CD4-positive, CD25-positive, alpha-beta regulatory T cell (primary cell): ENCODE data around the gene LRMDA. TPM values are rescaled to one million over a fixed set of nuclear protein-coding genes. Genes with fewer than 3 reads are reported as not detected.

Source experiments
- ATAC-seq, 2 donors: fragments of 150-1000 bp; cut with Tn5 transposase; one replicate each; pipeline ENCODE4 v1.10.0; 2021; ENCODE audit warnings: low read depth in 2 of 2, moderate number of reproducible peaks in 2 of 2, moderate library complexity in 1 of 2
- DNase-seq, 3 donors: peaks; one replicate each; pipeline versions ENCODE4 v3.0.0 to v3.0.0-alpha.2; 2012 to 2022; ENCODE audit warnings: mixed read lengths in 1 of 3
- H3K27ac ChIP-seq: one replicate; pipeline ENCODE4 v1.7.0; 2013; ENCODE audit warnings: mild to moderate bottlenecking, low read length; ENCODE audit not compliant: insufficient read depth, poor library complexity, severe bottlenecking
- H3K27me3 ChIP-seq: one replicate; pipeline ENCODE4 v1.7.0; 2013; ENCODE audit warnings: low read length; ENCODE audit not compliant: control insufficient read depth, insufficient read depth
- H3K36me3 ChIP-seq: one replicate; pipeline ENCODE4 v1.7.0; 2013; ENCODE audit warnings: mild to moderate bottlenecking, low read length, moderate library complexity; ENCODE audit not compliant: control insufficient read depth, insufficient read depth
- H3K4me1 ChIP-seq: 2 replicates; pipeline ENCODE4 v1.7.0; 2013; ENCODE audit warnings: mild to moderate bottlenecking, low read length; ENCODE audit not compliant: insufficient read depth, control insufficient read depth, poor library complexity, severe bottlenecking
- H3K4me3 ChIP-seq: one replicate; pipeline ENCODE4 v1.7.0; 2013; ENCODE audit warnings: low read depth, mild to moderate bottlenecking, low read length, moderate library complexity
- H3K9me3 ChIP-seq, 2 experiments: 1 replicate in 1 of 2; 2 replicates in 1 of 2; pipeline ENCODE4 v1.7.0; 2013; ENCODE audit warnings: low read length in 2 of 2, mild to moderate bottlenecking in 1 of 2, moderate library complexity in 1 of 2; ENCODE audit not compliant: control insufficient read depth in 2 of 2
- H3K27ac Mint-ChIP-seq, 3 donors: one replicate each; pipeline ENCODE4 v1.8.0; 2020 to 2022; ENCODE audit warnings: mild to moderate bottlenecking in 3 of 3, mixed read lengths in 3 of 3, moderate library complexity in 2 of 3
- H3K27me3 Mint-ChIP-seq: one replicate; pipeline ENCODE4 v1.8.0; 2022; ENCODE audit warnings: mild to moderate bottlenecking, mixed read lengths
- H3K36me3 Mint-ChIP-seq: one replicate; pipeline ENCODE4 v1.8.0; 2020; ENCODE audit warnings: mixed read lengths
- H3K4me1 Mint-ChIP-seq, 4 donors: one replicate each; pipeline ENCODE4 v1.8.0; 2020 to 2022; ENCODE audit warnings: mixed read lengths in 4 of 4, mild to moderate bottlenecking in 1 of 4
- H3K4me3 Mint-ChIP-seq, 4 donors: one replicate each; pipeline ENCODE4 v1.8.0; 2020 to 2022; ENCODE audit warnings: mild to moderate bottlenecking in 4 of 4, mixed read lengths in 4 of 4, moderate library complexity in 3 of 4
- H3K9me3 Mint-ChIP-seq, 7 donors: one replicate each; pipeline ENCODE4 v1.8.0; 2020 to 2022; ENCODE audit warnings: mixed read lengths in 7 of 7, mild to moderate bottlenecking in 3 of 7, moderate library complexity in 2 of 7
- polyA plus RNA-seq, 4 donors: library from polyadenylated mRNA; unstranded; fragments of 300-500 nt; fragmentation: Illumina TruSeq; gene quantifications; one replicate each; pipeline ENCODE4 v1.2.3, GENCODE V29; 2021
- total RNA-seq: library from RNA; stranded (reverse); gene quantifications from one replicate; pipeline ENCODE4 v1.2.3, GENCODE V29; 2022

The LRMDA gene
- total and polyA plus RNA-seq, 5 donors from 2014 or later: 0.10 TPM; not detected in 4

GRCh38 chr10:75477680-75478079, 46.3 kb downstream of the LRMDA start:
- no peaks in the 10 kb centered on the region for H3K9me3 ChIP-seq
- Mint-ChIP-seq H3K9me3 (peaks cover 0 to 1% (median 0%) of the 10 kb centered on the region in 7 donors), H3K4me1 (no peaks in the 10 kb centered on the region), H3K36me3 (no peaks in the 10 kb centered on the region), H3K27me3 (peaks cover 4% of the 10 kb centered on the region), H3K27ac (no peak overlapping the region), H3K4me3 (no peak overlapping the region)
- ATAC-seq (no peak), DNase-seq (no peak)
- no peak overlapping the region for H3K4me3 ChIP-seq
- no peaks in the 10 kb centered on the region for H3K27me3 ChIP-seq
- H3K4me1 ChIP-seq: no peaks in the 10 kb centered on the region
- H3K27ac ChIP-seq: no peak overlapping the region
- no peaks in the 10 kb centered on the region for H3K36me3 ChIP-seq

- peaks cover 4% of the 10 kb centered on the region for H3K27me3 Mint-ChIP-seq
- Histone ChIP-seq H3K27me3 (no peaks in the 10 kb centered on the region), H3K4me3 (no peak overlapping the region), H3K4me1 (no peaks in the 10 kb centered on the region), H3K9me3 (no peaks in the 10 kb centered on the region), H3K36me3 (no peaks in the 10 kb centered on the region), H3K27ac (no peak overlapping the region)
- no peak for ATAC-seq
- no peaks in the 10 kb centered on the region for H3K36me3 Mint-ChIP-seq
- no peak overlapping the region for H3K27ac Mint-ChIP-seq
- H3K4me3 Mint-ChIP-seq: no peak overlapping the region
- no peaks in the 10 kb centered on the region for H3K4me1 Mint-ChIP-seq
- no peaks in the 10 kb centered on the region for H3K9me3 Mint-ChIP-seq
- DNase-seq: no peak
Measured at GRCh38 chr10:75480374-75480773, 49.0 kb downstream of the LRMDA start.

DNA sequence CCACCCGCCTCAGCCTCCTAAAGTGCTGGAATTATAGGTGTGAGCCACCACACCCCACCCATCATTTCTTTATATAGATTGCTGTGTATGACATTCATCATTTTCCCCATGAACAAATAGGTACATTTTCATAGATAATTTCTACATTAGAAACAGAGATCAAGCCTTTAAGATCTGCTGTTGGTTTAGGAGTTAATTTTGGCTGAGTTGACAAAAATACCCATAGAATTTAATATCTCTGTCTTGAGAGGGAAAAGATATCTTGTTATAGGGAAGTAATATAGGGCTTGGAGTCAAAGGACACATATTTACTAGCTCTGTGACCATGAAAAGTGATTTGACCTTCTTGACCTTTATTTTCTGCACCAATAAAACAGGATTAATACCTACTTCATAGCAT, 51.8 kb downstream of the LRMDA start:
- Histone ChIP-seq H3K36me3 (no peaks in the 10 kb centered on the region), H3K27me3 (peaks cover 4% of the 10 kb centered on the region), H3K4me3 (no peak overlapping the region), H3K27ac (no peak overlapping the region), H3K4me1 (no peaks in the 10 kb centered on the region), H3K9me3 (no peaks in the 10 kb centered on the region)
- Mint-ChIP-seq H3K4me1 (no peaks in the 10 kb centered on the region), H3K27me3 (no peaks in the 10 kb centered on the region), H3K4me3 (no peak overlapping the region), H3K27ac (no peak overlapping the region), H3K36me3 (no peaks in the 10 kb centered on the region), H3K9me3 (peaks cover 0 to 2% (median 0%) of the 10 kb centered on the region in 7 donors)
- DNase-seq (no peak), ATAC-seq (no peak)

DNA sequence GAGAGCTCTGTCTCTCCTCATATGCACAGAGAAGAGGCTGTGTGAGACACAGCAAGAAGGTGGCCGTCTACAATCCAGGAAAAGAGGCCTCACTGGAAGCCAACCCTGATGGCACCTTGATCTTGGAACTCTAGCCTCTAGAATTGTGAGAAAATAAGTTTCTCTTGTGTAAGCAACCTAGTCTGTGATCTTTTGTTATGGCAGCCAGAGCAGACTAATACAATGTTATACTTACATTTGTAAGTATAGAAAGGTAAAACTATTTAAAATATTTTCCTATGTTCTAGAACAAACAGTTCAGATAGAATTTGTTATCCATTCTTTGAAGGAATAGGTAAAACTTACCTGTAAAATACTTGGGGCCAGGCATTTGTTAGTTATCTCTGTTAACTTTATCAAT, 53.3 kb downstream of the LRMDA start:
- no peak overlapping the region for H3K27ac Mint-ChIP-seq
- no peak overlapping the region for H3K4me3 Mint-ChIP-seq

DNA sequence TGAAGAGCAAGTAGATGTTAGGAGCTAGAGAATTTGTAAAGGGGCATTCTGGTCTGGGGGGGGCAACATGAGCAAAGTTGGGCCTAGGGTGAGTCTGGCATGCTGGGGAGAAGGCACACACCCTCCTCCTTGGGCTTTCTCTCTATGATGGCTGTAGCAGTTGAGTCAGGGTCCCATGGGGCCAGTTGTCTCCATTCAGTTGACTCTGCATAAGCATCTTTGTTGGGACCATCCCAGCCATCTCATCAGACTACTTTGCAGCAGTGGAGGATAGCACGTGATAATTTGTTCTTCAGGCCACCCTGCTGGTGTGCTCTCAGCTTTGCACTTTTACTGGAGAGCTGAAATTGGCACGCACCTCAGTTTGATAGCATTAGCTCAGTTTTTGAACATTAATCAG, 55.2 kb downstream of the LRMDA start:
- Histone ChIP-seq H3K4me3 (no peak overlapping the region), H3K4me1 (no peaks in the 10 kb centered on the region), H3K36me3 (no peaks in the 10 kb centered on the region), H3K27me3 (peaks cover 4% of the 10 kb centered on the region), H3K9me3 (no peaks in the 10 kb centered on the region), H3K27ac (no peak overlapping the region)
- Mint-ChIP-seq H3K4me1 (no peaks in the 10 kb centered on the region), H3K27me3 (no peaks in the 10 kb centered on the region), H3K27ac (no peak overlapping the region), H3K4me3 (no peak overlapping the region), H3K9me3 (peaks cover 0 to 2% (median 0%) of the 10 kb centered on the region in 7 donors), H3K36me3 (no peaks in the 10 kb centered on the region)
- ATAC-seq: no peak
- no peak for DNase-seq

More for the DNA sequence above, 53.3 kb downstream of the LRMDA start:
- DNase-seq (no peak), ATAC-seq (no peak)
- no peaks in the 10 kb centered on the region for H3K4me1 ChIP-seq
- H3K27me3 ChIP-seq: peaks cover 4% of the 10 kb centered on the region
- Mint-ChIP-seq H3K9me3 (peaks cover 0 to 2% (median 0%) of the 10 kb centered on the region in 7 donors), H3K36me3 (no peaks in the 10 kb centered on the region), H3K27me3 (no peaks in the 10 kb centered on the region), H3K4me1 (no peaks in the 10 kb centered on the region)
- H3K4me3 ChIP-seq: no peak overlapping the region
- no peaks in the 10 kb centered on the region for H3K9me3 ChIP-seq
- no peaks in the 10 kb centered on the region for H3K36me3 ChIP-seq
- no peak overlapping the region for H3K27ac ChIP-seq

DNA sequence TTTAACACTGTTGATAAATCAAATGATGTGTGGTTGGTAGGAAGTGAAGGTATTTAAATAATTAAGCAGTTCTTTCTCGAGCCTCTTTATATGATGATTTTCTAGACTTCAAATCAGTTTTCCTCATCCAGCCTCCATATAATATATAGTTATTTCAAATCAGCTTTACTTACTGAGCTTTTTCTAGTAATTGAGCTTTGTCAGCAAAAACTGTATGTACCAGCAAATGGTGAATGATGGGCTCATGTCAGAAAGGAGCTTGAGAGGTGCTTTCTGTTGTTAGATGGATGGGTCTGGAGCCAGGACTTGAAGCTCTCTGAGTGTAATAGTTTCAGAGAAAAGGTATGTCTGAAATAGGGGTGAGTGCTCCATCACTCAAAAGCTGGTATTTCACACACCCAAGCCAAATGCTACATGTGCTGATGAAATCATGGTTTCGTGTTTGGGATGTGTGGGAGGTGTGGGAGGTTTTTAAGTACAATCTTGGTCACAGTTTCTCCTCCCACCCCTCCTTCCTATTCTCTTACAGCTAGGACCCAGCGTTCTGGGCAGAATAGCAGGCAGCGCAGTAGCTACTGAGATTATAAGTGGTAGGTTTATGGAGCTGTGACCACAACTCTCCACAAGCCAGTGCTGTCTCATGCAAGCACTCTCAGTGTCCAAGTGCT, 55.8 kb downstream of the LRMDA start:
- H3K4me3 Mint-ChIP-seq: no peak overlapping the region
- H3K9me3 Mint-ChIP-seq: peaks cover 0 to 2% (median 0%) of the 10 kb centered on the region in 7 donors
- Histone ChIP-seq H3K27ac (no peak overlapping the region), H3K9me3 (no peaks in the 10 kb centered on the region), H3K4me3 (no peak overlapping the region), H3K4me1 (no peaks in the 10 kb centered on the region), H3K36me3 (no peaks in the 10 kb centered on the region), H3K27me3 (peaks cover 4% of the 10 kb centered on the region)
- ATAC-seq (no peak), DNase-seq (no peak)
- H3K4me1 Mint-ChIP-seq: no peaks in the 10 kb centered on the region
- H3K36me3 Mint-ChIP-seq: no peaks in the 10 kb centered on the region
- no peak overlapping the region for H3K27ac Mint-ChIP-seq
- no peaks in the 10 kb centered on the region for H3K27me3 Mint-ChIP-seq

GRCh38 chr10:75487755-75488125, 56.3 kb downstream of the LRMDA start:
- Histone ChIP-seq H3K4me3 (no peak overlapping the region), H3K36me3 (no peaks in the 10 kb centered on the region), H3K4me1 (no peaks in the 10 kb centered on the region), H3K27ac (no peak overlapping the region), H3K9me3 (no peaks in the 10 kb centered on the region), H3K27me3 (peaks cover 4% of the 10 kb centered on the region)
- ATAC-seq (no peak), DNase-seq (no peak)
- Mint-ChIP-seq H3K4me3 (no peak overlapping the region), H3K27ac (no peak overlapping the region), H3K36me3 (no peaks in the 10 kb centered on the region), H3K27me3 (no peaks in the 10 kb centered on the region), H3K4me1 (no peaks in the 10 kb centered on the region), H3K9me3 (peaks cover 0 to 2% (median 0%) of the 10 kb centered on the region in 7 donors)

- H3K9me3 ChIP-seq: no peaks in the 10 kb centered on the region
- H3K36me3 ChIP-seq: no peaks in the 10 kb centered on the region
- H3K27ac ChIP-seq: no peak overlapping the region
- Mint-ChIP-seq H3K4me1 (no peaks in the 10 kb centered on the region), H3K9me3 (peaks cover 0 to 4% (median 0%) of the 10 kb centered on the region in 7 donors), H3K27me3 (peaks cover 4% of the 10 kb centered on the region), H3K27ac (no peak overlapping the region), H3K4me3 (no peak overlapping the region), H3K36me3 (no peaks in the 10 kb centered on the region)
- no peaks in the 10 kb centered on the region for H3K27me3 ChIP-seq
- no peak overlapping the region for H3K4me3 ChIP-seq
- DNase-seq (no peak), ATAC-seq (no peak)
- H3K4me1 ChIP-seq: no peaks in the 10 kb centered on the region
Measured at GRCh38 chr10:75492173-75492925, 60.9 kb downstream of the LRMDA start.
